Head of caudate nucleus (tissue), 42 donors: ENCODE results near the gene BMERB1.

Experiments used
- DNase-seq, 42 donors: peaks; one replicate each; pipeline versions ENCODE4 v3.0.0 to v3.0.0-alpha.2; 2020 to 2021; ENCODE audit warnings: mixed read lengths in 7 of 42
- intact Hi-C: fragments of 100-400 bp; cut with DNase I; formaldehyde crosslinking; loops from one replicate; pipeline ENCODE4 v1.15.0; 2022

BMERB1 gene

DNA sequence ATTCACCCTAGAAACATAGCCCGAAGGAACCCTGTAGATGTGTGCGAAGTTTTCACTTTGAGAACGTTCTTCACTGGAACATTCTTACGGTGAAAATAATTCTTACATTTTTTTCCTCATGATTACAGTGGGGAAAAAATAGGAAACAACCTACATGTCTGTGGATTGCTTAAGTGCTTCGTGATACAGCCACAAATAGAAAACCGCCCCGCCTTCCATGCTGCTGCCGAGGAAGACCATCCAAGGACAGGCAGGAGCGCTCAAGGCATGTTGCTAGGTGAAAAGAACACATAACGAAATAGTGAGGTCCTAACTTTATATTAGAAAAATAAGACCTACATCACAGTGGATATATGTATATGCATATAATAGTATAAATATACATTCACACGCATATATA, 78.8 kb downstream of the BMERB1 start:
- DNase-seq: no peak
- intact Hi-C loops: no loop called here

GRCh38 chr16:15515992-15516391, 81.6 kb downstream of the BMERB1 start:
- DNase-seq: no peak
- intact Hi-C loops: no loop called here

- intact Hi-C loops: no loop called here
- no peak for DNase-seq
Measured at GRCh38 chr16:15516609-15517008, 82.2 kb downstream of the BMERB1 start.

- intact Hi-C loops: no loop called here
- no peak for DNase-seq
Measured at GRCh38 chr16:15517743-15518377, 83.5 kb downstream of the BMERB1 start.

DNA sequence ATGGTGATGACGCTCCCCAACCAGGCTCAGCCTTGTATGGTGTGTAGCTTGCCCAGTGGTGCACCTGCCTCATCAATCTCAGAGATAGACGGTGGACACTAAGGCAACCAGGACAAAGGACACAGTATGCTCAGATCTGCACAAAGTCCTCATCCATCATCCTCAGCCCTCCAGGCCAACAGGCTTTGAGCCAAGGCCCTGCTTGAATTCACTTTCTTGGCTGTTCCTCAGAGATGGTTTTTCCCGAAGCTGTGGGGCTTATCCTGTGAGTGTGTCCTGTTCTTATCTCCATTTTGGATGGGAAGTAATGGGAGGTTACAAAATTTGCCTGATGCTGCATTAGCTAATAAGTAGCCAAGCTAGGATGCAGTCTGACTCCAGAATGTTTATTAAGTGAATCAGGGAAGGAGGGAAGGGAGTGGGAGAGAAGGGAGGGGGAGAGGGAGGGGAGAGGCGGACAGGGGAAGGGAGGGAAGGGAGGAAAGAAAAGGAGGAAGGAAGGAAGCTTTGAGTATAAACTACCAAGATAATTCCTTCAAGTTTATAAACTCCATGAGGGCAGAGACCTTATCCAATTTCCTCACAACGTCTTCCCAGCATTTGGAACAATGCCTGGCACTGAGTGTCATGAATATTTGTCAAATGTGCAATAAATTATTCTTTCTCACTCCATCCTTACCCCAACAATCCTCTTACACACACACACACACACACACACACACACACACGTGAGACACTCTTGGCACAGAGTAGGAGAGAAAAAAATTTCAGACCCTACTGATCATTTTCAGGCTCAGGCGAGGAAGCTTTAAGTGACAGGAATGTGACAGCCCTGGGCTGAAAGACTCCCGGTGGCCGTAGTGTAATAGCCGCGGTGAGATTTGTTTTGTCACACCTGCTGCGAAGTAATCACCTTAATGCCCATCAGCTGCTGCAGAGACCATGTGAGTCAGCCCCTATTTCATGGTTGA, 84.3 kb downstream of the BMERB1 start:
- peak in 13 of 42 donors; percentile 9 to 53 (median 22) for DNase-seq
- intact Hi-C loops: no loop called here

DNA sequence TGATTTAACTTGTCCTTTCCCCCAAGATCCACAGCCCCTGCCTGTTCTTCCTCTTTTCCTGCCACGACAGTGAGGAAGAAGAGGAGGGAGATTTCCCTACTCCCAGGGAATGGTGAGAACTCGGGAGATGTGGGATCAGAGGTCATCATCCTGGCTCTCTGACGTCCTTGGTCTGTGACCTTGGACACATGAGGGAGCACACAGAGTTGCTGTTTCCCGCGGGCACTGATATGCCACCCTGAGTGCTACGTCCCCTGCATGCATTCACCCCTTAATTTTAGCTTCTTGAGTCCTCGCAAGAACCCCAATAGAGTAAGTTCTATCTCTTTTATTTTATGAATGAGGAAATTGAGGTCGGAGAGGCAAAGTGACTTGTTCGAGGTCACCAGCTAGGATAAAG, 85.4 kb downstream of the BMERB1 start:
- intact Hi-C loops: no loop called here
- DNase-seq: no peak

GRCh38 chr16:15521390-15521757, 87.0 kb downstream of the BMERB1 start:
- DNase-seq: no peak
- intact Hi-C loops: no loop called here

- intact Hi-C loops: loop anchor here (2.0 kb wide), 1 partner anchor 29 kb away; no protein-coding TSS in a partner anchor
- DNase-seq: peak in 12 of 42 donors; percentile 10 to 65 (median 26)
Measured at GRCh38 chr16:15521758-15522509, 87.5 kb downstream of the BMERB1 start.

GRCh38 chr16:15523092-15523541, 88.7 kb downstream of the BMERB1 start:
- DNase-seq: peak; percentile 27 to 87 (median 64)
- intact Hi-C loops: loop anchor here (2.0 kb wide), 1 partner anchor 28 kb away; no protein-coding TSS in a partner anchor

GRCh38 chr16:15523939-15524338, 89.6 kb downstream of the BMERB1 start:
- DNase-seq: no peak
- intact Hi-C loops: loop anchor here (2.0 kb wide), 1 partner anchor 27 kb away; no protein-coding TSS in a partner anchor

DNA sequence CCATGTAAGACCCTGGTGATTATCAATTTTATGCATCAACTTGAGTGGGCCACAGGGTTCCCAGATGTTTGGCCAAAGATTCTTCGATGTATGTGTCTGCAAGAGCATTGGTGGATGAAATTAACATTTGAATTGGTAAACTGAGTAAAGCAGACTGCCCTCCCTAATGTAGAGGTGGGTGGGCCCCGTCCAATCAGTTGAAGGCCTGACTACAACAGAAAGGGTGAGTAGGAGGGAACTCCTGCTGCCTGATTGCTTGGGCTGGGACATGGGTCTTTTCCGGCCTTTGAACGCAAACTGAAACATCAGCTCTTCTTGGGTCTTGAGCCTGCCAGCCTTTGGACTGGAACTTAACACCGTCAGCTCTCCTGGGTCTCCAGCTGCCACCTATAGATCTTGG, 90.6 kb downstream of the BMERB1 start:
- intact Hi-C loops: no loop called here
- DNase-seq: no peak

- intact Hi-C loops: no loop called here
- DNase-seq: no peak
Measured at GRCh38 chr16:15526097-15526496, 91.7 kb downstream of the BMERB1 start.

DNA sequence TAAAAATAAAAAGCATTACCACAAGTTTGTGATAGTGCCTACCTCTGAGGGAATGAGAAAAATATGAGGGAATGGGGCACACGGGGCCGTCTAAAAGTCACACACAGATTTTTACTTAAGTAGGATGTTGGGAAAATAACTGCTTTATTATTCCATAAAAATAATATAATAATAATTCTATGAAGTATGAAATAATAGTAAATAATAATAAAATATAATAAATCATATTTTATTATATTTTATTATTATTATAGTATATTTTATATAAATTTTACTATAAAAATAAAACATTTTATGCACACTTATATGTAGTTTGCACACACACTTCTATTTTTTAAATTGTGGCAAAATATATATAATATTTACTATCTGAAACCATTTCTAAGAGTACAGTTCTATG, 92.3 kb downstream of the BMERB1 start:
- intact Hi-C loops: no loop called here
- no peak for DNase-seq

DNA sequence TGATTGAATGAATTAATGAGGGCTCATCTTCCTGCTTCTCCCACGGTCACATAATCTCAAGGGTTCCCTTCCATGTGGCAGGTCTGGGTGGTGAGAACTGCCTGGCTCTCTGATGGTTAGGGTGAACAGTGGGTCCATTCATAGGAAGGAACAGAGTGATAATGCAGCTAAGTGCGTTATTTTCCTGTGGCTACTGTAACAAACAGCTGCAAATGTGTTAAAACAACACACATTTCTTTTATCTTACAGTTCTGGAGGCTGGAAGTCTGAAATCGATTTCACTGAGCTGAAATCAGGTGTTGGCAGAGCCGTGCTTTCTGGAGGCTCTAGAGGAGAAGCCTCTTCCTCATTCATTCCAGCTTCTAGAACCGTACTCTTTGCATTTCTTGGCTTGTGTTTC, 95.3 kb downstream of the BMERB1 start:
- DNase-seq: peak in 9 of 42 donors; percentile 17 to 56 (median 33)
- intact Hi-C loops: no loop called here

DNA sequence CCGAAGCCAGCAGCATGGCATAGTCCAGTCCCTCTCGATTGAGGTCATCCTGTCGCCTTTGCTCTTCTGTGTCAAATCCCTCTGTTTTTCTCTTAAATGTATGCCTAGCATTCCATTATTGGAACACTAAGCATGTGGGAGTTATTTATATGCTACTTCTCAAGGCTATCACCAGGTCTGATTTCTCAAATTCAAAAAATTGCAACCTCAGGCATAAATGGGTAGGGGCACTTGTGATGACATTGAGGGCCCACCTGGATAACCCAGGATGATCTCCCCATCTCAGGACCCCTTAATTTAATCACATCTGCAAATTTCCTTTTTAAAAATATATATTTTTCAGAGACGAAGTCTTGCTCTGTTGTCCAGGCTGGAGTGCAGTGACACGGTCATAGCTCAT, 95.7 kb downstream of the BMERB1 start:
- DNase-seq: no peak
- intact Hi-C loops: no loop called here

DNA sequence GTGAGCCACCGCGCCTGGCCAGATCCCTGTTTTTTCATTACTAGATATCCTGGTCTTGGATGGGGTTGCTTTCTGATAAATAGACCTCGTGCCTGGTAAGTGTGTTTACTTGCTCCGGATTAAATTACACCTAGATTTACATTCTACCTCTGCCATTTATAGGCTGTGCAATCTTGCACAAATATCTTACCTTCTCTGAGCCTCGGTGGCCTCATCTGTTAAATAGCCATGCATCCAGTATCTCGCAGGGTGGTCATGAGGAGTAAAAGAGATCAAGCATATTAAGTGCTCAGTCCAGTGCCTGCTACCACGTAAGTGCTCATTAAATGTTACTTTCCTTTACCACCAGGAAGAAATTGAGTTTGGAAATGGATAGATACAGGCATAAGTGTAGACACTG, 98.4 kb downstream of the BMERB1 start:
- intact Hi-C loops: no loop called here
- no peak for DNase-seq

- no peak for DNase-seq
- intact Hi-C loops: no loop called here
Measured at GRCh38 chr16:15533386-15533785, 99.0 kb downstream of the BMERB1 start.

DNA sequence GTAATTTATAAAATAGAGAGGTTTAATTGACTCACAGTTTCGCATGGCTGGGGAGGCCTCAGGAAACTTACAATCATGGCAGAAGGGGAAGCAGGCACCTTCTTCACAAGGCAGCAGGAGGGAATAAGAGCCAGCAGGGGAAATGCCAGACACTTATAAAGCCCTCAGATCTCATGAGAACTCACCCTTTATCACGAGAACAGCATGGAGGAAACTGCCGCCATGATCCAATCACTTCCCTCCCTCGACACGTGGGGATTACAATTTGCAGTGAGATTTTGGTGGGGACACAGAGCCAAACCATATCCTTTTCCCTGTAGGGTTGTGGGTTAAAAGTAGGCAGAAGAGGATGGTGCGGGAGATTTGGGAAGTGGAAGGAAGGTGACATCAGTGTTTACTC, 101.4 kb downstream of the BMERB1 start:
- intact Hi-C loops: no loop called here
- no peak for DNase-seq

DNA sequence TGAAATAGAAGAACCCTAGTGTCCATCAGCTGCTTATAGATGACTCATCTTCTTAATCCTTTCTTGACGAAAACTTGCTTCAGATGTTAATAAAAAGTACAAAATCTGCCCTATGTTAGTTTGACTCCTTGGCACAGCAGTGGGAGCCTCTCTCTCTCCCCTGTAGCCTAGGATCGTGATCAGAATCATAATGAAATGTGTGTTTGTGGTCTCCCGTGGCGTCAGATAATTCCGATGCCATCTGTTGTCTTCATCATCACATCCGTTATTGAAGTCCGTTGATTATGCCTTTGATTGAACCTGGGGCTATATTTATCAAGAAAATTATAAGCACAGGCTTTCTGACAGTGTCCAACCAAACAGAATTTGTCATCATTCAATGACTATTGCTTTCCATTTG, 102.5 kb downstream of the BMERB1 start:
- intact Hi-C loops: no loop called here
- no peak for DNase-seq

DNA sequence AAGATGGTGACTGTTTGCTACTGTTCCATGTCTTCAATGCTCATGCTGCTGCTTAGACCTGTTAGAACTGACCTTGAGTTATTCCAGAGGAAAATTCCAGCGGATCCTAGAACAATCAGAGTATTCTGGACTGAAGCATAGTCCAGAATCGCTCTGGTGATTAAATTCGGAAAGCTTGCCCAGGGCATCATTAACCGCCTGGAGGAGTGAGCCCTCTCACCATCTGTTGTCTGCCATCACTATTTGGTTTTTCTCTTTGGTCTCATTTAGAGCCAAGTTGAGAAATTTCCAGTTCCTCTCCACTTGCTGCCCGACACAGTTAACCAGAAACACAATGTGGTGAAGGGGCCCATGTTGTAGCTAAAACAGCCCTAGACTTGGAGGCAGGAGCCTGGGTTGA, 104.1 kb downstream of the BMERB1 start:
- no peak for DNase-seq
- intact Hi-C loops: no loop called here
